Mesothelial cell of epicardium (in vitro differentiated cells): ENCODE measurements around the gene GPR137C. TPM values are rescaled to one million over a fixed set of nuclear protein-coding genes. Genes with fewer than 3 reads are reported as not detected.

ENCODE experiments used
- DNase-seq, 2 experiments: peaks; one replicate each; pipeline ENCODE4 v3.0.0; 2021; ENCODE audit warnings: low spot score in 2 of 2; ENCODE audit not compliant: unreplicated experiment in 2 of 2
- H3K27ac Mint-ChIP-seq: 2 replicates; pipeline ENCODE4 v1.8.0; 2021; ENCODE audit warnings: mixed read lengths
- H3K27me3 Mint-ChIP-seq: 2 replicates; pipeline ENCODE4 v1.8.0; 2021; ENCODE audit warnings: low read depth, mixed read lengths
- H3K36me3 Mint-ChIP-seq: 2 replicates; pipeline ENCODE4 v1.8.0; 2021; ENCODE audit warnings: mixed read lengths
- H3K4me1 Mint-ChIP-seq: 2 replicates; pipeline ENCODE4 v1.8.0; 2021; ENCODE audit warnings: mixed read lengths
- H3K4me3 Mint-ChIP-seq: 2 replicates; pipeline ENCODE4 v1.8.0; 2021; ENCODE audit warnings: mild to moderate bottlenecking, moderate library complexity, mixed read lengths
- H3K9me3 Mint-ChIP-seq: 2 replicates; pipeline ENCODE4 v1.8.0; 2021; ENCODE audit warnings: mixed read lengths
- CTCF ChIP-seq: fragments of 200-600 bp; sonication (generic); IDR thresholded peaks from one replicate; pipeline ENCODE4 v1.5.0; 2021; ENCODE audit warnings: antibody characterized with exemption; ENCODE audit not compliant: unreplicated experiment
- total RNA-seq: library from RNA; stranded (reverse); gene quantifications from 3 replicates; pipeline ENCODE4 v1.2.1, GENCODE V29; 2021

The GPR137C gene
- total RNA-seq, 1 donor from 2014 or later = 4.1 TPM

GRCh38 chr14:52609445-52610044, 56.9 kb downstream of the GPR137C start:
- no peak overlapping the region for H3K27ac Mint-ChIP-seq
- H3K4me3 Mint-ChIP-seq = no peak overlapping the region
- no peaks in the 10 kb centered on the region for H3K4me1 Mint-ChIP-seq
- H3K27me3 Mint-ChIP-seq = no peaks in the 10 kb centered on the region
- peaks cover 19% of the 10 kb centered on the region for H3K36me3 Mint-ChIP-seq
- H3K9me3 Mint-ChIP-seq = peaks cover 23% of the 10 kb centered on the region
- no peak for DNase-seq
- TF ChIP-seq CTCF = no peak

GRCh38 chr14:52610187-52610586, 57.6 kb downstream of the GPR137C start:
- Mint-ChIP-seq H3K4me3 (no peak overlapping the region), H3K27me3 (no peaks in the 10 kb centered on the region), H3K4me1 (no peaks in the 10 kb centered on the region), H3K9me3 (peaks cover 18% of the 10 kb centered on the region), H3K36me3 (peaks cover 13% of the 10 kb centered on the region), H3K27ac (no peak overlapping the region)
- no peak for DNase-seq
- no peak for TF ChIP-seq CTCF

GRCh38 chr14:52618602-52619001, 66.0 kb downstream of the GPR137C start:
- H3K27ac Mint-ChIP-seq = no peak overlapping the region
- DNase-seq = no peak

GRCh38 chr14:52619687-52620086, 67.1 kb downstream of the GPR137C start:
- no peak for TF ChIP-seq CTCF
- no peaks in the 10 kb centered on the region for H3K27me3 Mint-ChIP-seq
- no peaks in the 10 kb centered on the region for H3K9me3 Mint-ChIP-seq
- H3K36me3 Mint-ChIP-seq = no peaks in the 10 kb centered on the region
- DNase-seq = no peak
- no peaks in the 10 kb centered on the region for H3K4me1 Mint-ChIP-seq
- no peak overlapping the region for H3K27ac Mint-ChIP-seq
- H3K4me3 Mint-ChIP-seq = no peak overlapping the region

More at GRCh38 chr14:52618602-52619001, 66.0 kb downstream of the GPR137C start:
- H3K9me3 Mint-ChIP-seq = no peaks in the 10 kb centered on the region
- no peaks in the 10 kb centered on the region for H3K27me3 Mint-ChIP-seq
- H3K4me3 Mint-ChIP-seq = no peak overlapping the region
- TF ChIP-seq CTCF = no peak
- H3K36me3 Mint-ChIP-seq = no peaks in the 10 kb centered on the region
- no peaks in the 10 kb centered on the region for H3K4me1 Mint-ChIP-seq

- DNase-seq = no peak
- no peak overlapping the region for H3K27ac Mint-ChIP-seq
- TF ChIP-seq CTCF = no peak
- H3K27me3 Mint-ChIP-seq = no peaks in the 10 kb centered on the region
- no peak overlapping the region for H3K4me3 Mint-ChIP-seq
- peaks cover 23% of the 10 kb centered on the region for H3K36me3 Mint-ChIP-seq
- no peaks in the 10 kb centered on the region for H3K4me1 Mint-ChIP-seq
- H3K9me3 Mint-ChIP-seq = peaks cover 16% of the 10 kb centered on the region
Measured at GRCh38 chr14:52640137-52640536, 87.5 kb downstream of the GPR137C start.

- Mint-ChIP-seq H3K36me3 (peaks cover 31% of the 10 kb centered on the region), H3K4me1 (no peaks in the 10 kb centered on the region), H3K9me3 (peaks cover 16% of the 10 kb centered on the region), H3K4me3 (no peak overlapping the region), H3K27ac (no peak overlapping the region), H3K27me3 (no peaks in the 10 kb centered on the region)
- DNase-seq = no peak
- TF ChIP-seq CTCF = no peak
Measured at GRCh38 chr14:52641745-52642144, 89.1 kb downstream of the GPR137C start.
